Activated naive CD8-positive, alpha-beta T cell treated with anti-CD3 and anti-CD28 coated beads, Interleukin-2, amount 10 ng/mL, durations not matched to agents 7 days and 5 days (primary cell): ENCODE measurements around the gene TMED7. TPM values are rescaled to one million over a fixed set of nuclear protein-coding genes. Genes with fewer than 3 reads are reported as not detected.

Experiments used
- ATAC-seq: fragments of 150-1000 bp; cut with Tn5 transposase; one replicate; pipeline ENCODE4 v1.10.0; 2021; ENCODE audit warnings: low read depth, moderate library complexity
- POLR2A ChIA-PET: fragments of 350-600 bp; sonication (Branson Sonifier 250); formaldehyde crosslinking; loops from one replicate; lab custom pipeline; 2021; ENCODE audit warnings: antibody characterized with exemption; lab: Charles Lee
- DNase-seq: peaks from one replicate; pipeline ENCODE4 v3.0.0; 2021
- H3K27ac Mint-ChIP-seq: one replicate; pipeline ENCODE4 v1.8.0; 2022; ENCODE audit warnings: mild to moderate bottlenecking, mixed read lengths
- H3K27me3 Mint-ChIP-seq: one replicate; pipeline ENCODE4 v1.8.0; 2022; ENCODE audit warnings: mild to moderate bottlenecking, moderate library complexity, mixed read lengths
- H3K36me3 Mint-ChIP-seq: one replicate; pipeline ENCODE4 v1.8.0; 2021; ENCODE audit warnings: mild to moderate bottlenecking, mixed read lengths
- H3K4me1 Mint-ChIP-seq: one replicate; pipeline ENCODE4 v1.8.0; 2021; ENCODE audit warnings: mixed read lengths
- H3K4me3 Mint-ChIP-seq: one replicate; pipeline ENCODE4 v1.8.0; 2022; ENCODE audit warnings: mild to moderate bottlenecking, moderate library complexity, mixed read lengths
- H3K9me3 Mint-ChIP-seq: one replicate; pipeline ENCODE4 v1.8.0; 2021; ENCODE audit warnings: mixed read lengths
- total RNA-seq, 2 experiments: library from RNA; stranded (reverse); gene quantifications; one replicate each; pipeline ENCODE4 v1.2.3, GENCODE V29; 2021

Gene TMED7
- total RNA-seq, 2 experiments from 2014 or later: 46.0 to 52.5 TPM

DNA sequence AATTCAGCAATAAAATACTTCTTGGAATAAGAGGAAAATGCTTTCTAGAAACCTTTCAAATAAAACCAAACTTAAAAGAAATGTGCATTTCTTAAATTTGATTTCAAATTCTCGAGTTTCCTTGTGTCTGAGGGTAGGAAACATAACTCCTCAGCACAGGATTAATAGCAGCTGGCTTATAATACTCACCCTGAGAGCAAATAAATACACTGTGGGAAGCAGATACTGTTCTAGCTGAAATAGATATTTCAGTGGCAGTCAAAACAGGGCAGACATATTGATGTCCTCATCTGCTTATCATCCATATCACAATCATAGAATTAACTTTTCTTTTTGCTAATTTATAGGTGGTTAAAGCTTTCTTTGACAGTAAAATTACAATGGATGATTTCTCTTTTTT, 57.2 kb downstream of the TMED7 start:
- DNase-seq: no peak
- peaks cover 16% of the 10 kb centered on the region for H3K27me3 Mint-ChIP-seq
- ATAC-seq: no peak
- POLR2A ChIA-PET: no interaction called here
- H3K9me3 Mint-ChIP-seq: no peaks in the 10 kb centered on the region
- peaks cover 1% of the 10 kb centered on the region for H3K36me3 Mint-ChIP-seq
- H3K27ac Mint-ChIP-seq: no peak overlapping the region
- H3K4me3 Mint-ChIP-seq: no peak overlapping the region
- no peaks in the 10 kb centered on the region for H3K4me1 Mint-ChIP-seq

DNA sequence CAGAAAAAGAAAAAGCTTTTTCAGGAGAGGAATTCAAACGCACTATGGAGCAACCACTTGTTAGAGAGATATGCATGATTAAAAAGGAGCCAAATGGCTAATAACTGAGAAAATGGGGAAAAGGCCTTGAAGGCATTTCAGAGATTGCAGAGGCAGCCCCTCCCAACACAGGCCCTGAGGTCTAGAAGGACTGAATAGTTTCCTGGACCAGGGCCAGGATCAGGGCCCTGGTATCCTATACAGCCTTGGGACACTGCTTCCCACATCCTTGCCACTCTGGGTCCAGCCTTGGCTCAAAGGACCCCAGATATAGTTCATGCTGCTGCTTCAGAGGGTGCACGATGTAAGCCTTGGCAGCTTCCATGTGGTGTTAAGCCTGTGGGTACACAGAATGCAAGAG, 60.6 kb downstream of the TMED7 start:
- ATAC-seq: no peak

More for the DNA sequence above, 60.6 kb downstream of the TMED7 start:
- H3K4me1 Mint-ChIP-seq: no peaks in the 10 kb centered on the region
- POLR2A ChIA-PET: no interaction called here
- H3K27ac Mint-ChIP-seq: no peak overlapping the region
- H3K9me3 Mint-ChIP-seq: no peaks in the 10 kb centered on the region
- no peak for DNase-seq
- H3K36me3 Mint-ChIP-seq: peaks cover 1% of the 10 kb centered on the region
- H3K27me3 Mint-ChIP-seq: peaks cover 21% of the 10 kb centered on the region
- no peak overlapping the region for H3K4me3 Mint-ChIP-seq

Other genes with a start within 250 kb of the TMED7 start
- gene FEM1C, start 81.3 kb downstream of the TMED7 start, total RNA-seq: 10 to 100 TPM; 14.9 to 15.6 TPM
- gene TICAM2, start 23.6 kb downstream of the TMED7 start, total RNA-seq: 1 to 10 TPM; 1.7 to 1.8 TPM
- gene CDO1, start 190.6 kb upstream of the TMED7 start, total RNA-seq: under 1 TPM; 0.36 to 0.54 TPM
- 10 to 100 TPM; 46.5 to 48.9 TPM for gene ATG12, start 215.5 kb upstream of the TMED7 start, total RNA-seq
- gene AP3S1, start 215.9 kb upstream of the TMED7 start, total RNA-seq: 10 to 100 TPM; 82.6 to 83.3 TPM